Inferior parietal cortex (tissue), 1 donor: ENCODE data around the gene SMPDL3B.
"Not testable (repeated sequence)": the region's sequence is repeated elsewhere in the genome, so short reads cannot be mapped to it uniquely, and the experiment has no call there.

Experiments
- DNase-seq: peaks from one replicate; pipeline ENCODE4 v3.0.0-alpha.2; 2016; ENCODE audit errors: extremely low spot score

SMPDL3B gene

DNA sequence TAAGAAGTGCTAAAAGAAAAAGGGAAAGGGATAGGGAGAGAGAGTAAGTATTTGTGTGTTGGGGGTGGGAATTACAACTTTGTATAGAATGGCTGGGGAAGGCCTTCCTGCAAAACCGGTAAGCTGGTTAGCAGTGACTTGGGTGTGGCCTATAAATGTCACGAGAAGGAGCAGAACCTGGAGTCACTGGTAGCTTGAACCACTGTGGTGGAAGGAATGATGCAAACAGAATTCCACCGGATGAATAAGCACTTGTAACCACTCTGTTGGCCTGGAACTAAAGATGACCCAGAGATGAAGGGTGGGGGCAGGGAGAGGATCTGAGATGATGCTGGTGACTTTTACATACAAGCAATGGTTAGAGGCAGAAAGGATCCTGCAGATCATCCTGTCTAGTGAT, 33.9 kb downstream of the SMPDL3B start:
- no peak for DNase-seq

DNA sequence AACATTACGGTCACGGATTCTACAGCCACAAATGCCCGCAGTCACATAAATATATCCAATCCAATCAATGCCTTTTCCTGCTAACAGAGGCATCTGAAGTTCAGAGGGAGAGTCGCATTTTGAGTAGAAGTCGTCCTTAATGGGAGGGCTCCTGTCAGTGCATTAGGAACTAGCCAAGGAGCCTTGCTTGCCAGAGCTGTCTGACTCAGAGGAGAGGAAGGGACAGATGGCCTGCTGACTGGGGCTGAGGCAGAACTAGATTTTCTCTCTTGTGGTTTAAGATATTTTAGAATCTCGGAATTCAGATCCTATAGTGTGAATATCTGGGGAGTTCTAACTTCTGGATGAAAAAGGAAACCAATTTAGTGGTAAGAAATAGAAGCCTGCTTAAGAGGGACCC, 35.6 kb downstream of the SMPDL3B start:
- no peak for DNase-seq

DNA sequence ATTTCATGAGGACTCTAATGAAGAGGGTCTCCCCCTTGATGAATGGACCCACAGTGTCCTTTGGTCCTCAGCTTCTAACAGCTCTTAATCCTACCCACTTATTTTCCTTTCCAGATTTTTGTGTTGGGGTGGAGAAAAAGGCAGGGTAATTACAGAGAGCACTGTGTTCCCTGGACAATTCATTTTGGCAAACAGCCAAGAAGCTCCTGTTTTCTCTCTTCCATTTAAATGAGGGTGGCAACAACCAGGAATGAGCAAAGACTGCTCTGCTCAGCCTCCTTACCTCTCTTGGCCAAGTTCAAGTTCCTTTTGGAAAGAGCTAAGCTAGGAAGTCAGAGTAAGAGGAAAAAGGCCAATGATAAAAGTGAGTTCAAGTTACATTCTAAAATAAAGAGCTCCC, 36.9 kb downstream of the SMPDL3B start:
- no peak for DNase-seq

DNA sequence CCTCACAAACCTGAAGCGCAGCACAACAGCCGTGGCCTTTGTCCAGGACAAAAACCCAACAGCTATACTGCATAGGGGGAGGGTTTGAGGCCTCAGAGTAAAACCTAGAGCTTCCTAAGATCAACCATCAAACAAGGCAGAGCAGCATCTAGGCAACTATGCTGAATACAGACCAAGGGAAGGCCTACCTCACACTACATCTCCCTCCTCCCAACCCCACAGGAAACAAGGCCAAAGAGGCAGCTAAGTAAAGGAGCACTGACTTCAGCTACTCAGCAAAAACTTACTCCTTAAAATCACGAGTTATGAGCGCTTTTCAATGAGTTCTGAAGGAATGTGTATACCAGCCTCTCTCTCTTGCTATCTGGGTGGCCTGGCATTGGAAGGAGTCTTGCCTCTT, 37.3 kb downstream of the SMPDL3B start:
- DNase-seq = no peak

DNA sequence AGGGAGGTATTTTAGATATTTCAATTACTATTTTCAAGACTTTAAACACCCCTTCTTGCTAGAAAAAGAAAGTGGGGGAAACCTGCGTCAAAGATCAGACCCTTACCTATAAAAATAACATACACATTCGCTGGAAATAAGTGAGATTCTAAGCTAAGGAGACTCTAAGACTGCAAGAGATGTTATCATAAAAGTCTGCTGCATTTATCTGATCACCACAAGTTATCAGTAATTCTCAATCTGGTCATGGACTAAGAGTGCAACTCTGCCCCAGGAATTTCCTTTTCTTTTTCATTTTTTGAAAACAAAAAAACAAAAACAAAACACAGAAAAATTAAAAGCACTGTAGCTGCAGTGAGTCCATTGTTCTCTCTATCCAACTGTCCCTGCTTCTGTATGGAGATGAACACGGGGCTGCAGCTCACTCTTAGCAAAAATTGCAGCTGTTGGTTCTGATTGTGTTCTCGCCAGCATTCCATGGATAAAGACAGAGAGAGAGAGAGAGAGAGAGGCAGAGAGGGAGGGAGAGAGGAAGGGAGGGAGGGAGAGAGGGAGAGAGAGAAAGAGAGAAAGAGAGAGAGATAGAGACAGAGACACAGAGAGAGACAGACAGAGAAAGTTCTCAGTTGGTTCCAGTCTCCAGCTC, 39.1 kb downstream of the SMPDL3B start:
- no peak for DNase-seq

DNA sequence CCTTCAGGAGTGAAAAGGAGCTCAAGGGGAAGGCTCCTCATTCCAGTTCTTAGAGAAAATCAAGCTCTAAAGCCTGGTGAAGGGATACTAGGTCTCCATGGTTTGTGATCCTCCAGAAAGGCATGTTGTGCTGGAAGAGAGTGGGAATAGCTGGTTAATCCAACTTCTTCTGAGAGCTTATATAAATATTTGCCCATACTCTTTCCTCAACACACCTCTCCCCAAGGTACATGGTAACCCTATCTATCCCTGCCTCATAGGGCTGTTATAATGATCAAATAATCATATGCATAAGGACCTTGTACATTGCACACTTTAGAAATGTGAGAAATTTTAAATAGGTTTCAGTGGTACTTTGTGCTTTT, 39.6 kb downstream of the SMPDL3B start:
- no peak for DNase-seq

DNA sequence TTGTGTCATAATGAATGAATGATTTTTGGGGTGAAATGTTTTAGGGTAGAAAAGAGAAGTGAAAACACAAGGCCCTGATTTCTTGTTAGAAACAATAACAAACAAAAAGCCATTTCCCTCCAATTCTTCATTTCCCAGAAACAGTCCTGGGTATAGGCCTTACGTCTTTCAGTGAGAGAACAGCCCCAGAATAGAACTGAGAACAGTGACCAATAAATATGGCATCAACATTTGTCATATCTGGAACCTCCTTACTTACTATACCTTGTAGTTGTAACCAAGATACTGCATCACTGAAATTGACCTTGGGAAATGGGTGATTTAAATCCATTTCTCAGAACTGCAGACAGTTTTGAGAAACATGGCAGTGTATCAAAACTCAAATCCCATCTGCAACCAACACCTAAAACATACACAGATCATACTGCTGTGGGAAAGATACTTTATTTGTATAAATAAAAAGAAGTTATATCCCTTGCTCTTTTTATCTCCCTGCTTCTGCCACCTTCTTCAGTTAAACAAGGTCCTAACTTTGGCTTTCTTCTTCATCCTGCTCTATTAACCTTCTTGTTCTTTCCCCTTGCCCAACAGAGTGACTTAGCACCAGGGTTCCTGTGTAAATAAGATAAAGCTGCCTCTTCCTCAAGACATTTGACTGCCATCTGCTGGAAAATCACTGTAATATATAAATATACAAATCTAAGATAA, 44.5 kb downstream of the SMPDL3B start:
- peak; percentile 80 for DNase-seq

DNA sequence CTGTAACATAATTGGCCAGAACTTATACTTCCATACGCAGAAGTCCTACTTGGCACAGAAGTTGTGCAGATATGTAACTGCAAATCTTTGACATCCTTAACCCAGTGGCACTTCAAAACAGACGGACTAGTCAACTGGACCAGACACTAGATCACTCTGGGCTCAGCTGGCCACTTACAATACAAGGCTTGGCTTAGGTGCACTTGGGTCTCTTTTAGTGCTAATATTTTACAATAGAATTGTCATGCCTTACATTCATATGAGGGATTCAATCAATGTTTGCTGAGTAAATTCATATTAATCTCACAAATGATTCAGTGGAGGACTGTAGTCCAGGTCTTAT, 45.0 kb downstream of the SMPDL3B start:
- no peak for DNase-seq

DNA sequence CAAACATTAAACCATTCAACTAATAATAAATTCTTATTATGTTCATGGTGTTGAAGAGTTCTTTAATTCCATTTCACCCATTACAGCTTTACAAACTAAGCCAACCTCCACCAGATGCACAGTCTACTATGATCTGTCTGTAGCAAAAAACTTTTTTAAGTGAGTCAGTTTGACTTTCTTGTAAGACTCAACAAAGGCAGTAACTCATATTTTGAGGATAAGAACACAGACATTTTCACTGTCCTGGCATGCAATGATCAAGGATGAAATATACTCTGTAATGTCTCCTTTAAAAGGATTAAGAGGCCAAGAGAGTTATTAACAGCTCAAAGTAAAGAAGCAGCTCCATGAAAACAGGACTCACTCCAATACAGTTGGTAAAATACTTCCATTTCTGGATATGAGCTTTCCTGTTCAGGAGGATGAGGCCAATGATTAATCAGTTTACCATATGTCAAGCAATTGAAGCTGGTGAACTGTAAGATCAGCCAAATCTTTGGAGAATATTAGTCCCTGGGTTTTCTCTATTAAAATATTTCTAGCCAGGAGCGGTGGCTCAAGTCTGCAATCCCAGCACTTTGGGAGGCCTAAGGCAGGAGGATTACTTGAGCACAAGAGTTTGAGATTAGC, 45.5 kb downstream of the SMPDL3B start:
- DNase-seq = no peak

DNA sequence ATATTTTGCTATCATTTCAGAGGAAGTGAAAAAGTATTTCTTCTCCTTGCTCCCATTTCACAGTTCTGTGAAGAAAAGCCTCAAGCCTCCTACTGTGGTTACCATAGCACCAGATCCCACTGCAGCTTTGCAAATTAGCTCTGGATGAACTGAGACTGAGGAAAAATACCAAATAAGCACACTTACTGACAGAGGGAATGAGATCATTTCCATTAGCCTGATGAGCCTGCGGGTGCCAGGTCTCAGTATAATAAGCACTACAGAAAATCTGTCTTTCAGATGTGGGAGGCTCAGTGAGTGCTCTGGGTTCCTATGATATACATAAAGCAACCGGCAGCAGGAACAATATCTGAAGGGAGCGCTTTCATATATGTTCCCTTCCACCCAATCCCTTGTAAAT, 46.3 kb downstream of the SMPDL3B start:
- DNase-seq = peak; percentile 57

DNA sequence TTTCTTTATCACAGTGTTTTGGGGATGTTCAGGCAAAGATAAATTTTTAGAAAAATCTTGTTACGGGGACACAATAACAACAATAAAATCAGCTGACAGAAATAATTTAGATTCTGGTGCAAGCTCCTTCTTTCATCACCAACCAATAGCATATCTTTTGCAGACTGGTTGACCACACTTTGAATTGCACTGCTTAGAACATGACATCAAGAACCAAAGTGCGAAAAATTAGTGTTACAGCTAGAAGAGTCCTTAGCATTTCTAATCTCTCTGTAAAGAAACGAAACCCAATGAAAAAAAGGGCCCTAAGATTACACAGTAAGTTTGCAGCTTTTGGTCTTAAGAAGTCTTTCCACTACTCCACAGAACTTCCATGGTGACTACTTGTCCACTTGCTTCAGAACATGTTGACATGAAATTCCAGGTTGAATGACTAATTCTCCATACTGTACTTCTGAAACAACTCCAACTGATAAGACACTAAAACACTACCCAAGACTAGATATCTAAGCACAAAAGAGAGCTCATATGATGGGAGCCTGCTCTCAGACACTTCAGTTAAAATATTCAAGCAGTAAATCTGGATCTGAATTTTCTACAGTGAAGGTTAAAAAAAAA, 56.2 kb downstream of the SMPDL3B start:
- DNase-seq = no peak

DNA sequence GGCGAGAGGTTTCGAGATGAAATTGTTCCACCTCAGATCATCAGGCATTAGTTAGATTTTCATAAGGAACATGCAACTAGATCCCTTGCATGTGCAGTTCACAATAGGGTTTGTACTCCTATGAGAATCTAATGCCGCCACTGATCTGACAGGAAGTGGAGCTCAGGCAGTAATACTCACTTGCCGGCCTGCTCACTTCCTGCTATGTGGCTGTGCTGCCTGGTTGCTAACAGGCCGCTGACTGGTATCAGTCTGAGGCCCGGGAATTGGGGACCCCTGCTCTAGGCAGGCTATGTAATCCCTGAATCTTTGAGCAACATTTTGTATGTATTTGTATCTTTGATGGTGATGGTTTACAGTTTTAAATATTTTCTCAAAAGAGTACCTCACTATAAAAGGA, 57.5 kb downstream of the SMPDL3B start:
- DNase-seq = no peak

DNA sequence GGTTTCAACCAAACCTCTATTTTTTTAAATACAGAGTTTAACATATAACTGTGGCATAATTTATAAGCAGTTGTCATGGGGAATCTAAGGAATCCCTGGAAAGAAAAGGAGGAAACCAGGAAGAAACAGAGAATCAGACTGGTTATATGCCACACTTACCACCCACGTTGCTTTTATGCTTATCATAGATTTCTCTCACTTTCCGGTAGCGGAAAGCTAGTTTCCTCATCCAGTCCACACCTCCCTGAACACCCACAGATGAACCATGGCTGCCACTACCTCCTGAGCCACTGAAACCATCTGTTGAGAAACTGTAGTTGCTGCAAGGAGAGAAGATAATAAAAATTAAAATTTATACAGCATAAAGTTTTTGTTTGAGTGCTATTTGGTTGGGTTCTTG, 58.4 kb downstream of the SMPDL3B start:
- peak; percentile 42 for DNase-seq

DNA sequence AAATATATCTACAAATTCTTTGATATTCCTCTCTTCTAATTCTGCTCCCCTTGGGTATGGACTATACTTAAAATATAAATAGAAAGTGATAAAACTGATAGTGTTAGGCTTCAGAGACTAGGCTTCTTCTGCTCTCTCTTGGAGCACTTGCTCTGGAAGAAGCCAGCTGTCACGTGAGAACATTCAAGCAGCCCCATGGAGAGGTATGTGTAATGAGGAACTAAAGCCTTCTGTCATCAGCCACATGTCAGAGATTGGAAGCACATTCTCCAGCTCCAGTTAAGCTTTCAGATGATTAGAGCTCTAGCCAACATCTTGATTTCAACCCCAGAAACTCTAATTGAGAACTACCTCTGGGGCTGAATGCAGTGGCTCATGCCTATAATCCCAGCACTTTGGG, 59.3 kb downstream of the SMPDL3B start:
- no peak for DNase-seq

DNA sequence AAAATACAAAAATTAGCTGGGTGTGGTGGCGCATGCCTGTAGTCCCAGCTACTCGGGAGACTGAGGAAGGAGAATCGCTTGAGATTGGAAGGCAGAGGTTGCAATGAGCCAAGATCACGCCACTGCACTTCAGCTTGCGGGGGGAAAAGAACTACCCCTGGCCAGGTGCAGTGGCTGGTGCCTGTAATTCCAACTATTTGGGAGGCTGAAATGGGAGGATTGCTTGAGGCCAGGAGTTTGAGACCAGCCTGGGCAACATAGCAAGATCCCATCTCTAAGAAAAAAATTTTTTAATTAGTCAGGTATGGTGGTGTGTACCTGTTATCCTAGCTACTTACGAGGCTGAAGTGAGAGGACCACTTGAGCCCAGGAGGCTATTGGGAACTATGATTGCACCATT, 59.7 kb downstream of the SMPDL3B start:
- DNase-seq = not testable (repeated sequence)

DNA sequence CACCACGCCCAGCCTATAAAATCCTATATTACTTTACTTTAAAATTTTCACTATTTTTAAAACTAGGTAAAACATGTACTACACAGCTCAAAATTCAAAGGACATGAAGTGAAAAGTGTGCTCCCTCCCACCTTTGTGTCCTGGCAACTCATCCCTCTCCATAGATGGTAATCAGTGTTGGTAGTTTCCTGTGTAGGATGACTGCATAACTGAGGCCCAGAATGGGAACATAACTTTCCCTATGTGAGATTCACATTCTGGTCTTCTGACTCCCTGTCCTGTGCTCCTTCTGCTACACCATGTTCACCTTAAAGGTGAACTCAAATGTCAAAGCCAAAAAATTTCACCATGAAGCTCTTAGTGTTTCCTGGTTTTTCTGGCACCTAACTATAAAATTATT, 64.3 kb downstream of the SMPDL3B start:
- no peak for DNase-seq

DNA sequence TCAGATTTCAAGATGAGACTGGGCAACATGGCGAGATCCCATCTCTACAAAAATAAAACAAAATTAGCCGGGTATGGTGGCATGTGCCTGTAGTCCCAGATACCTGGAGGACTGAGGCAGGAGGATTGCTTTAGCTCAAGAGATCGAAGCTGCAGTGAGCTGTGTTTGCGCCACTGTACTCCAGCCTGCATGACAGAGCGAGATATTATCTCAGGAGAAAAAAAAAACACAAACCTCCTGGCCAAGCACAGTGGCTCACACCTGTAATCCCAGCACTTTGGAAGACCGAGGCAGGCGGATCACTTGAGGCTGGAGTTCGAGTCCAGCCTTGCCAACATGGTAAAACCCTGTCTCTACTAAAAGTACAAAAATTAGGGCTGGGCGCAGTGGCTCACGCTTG, 67.8 kb downstream of the SMPDL3B start:
- DNase-seq = no peak

DNA sequence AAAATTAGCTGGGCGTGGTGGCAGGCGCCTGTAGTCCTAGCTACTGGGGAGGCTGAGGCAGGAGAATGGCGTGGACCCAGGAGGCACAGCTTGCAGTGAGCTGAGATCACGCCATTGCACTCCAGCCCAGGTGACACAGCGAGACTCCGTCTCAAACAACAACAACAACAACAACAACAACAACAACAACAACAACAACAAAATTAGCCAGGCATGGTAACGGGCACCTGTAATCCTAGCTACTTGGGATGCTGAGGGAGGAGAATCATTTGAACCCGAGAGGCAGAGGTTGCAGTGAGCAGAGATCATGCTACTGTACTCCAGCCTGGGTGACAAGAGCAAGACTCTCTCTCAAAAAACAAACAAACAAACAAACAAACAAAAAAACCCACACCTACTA, 68.3 kb downstream of the SMPDL3B start:
- not testable (repeated sequence) for DNase-seq
